Neural progenitor cell (in vitro differentiated cells): ENCODE measurements around the gene CHRNA9.

ENCODE experiments used
- EZH2 ChIP-seq: fragments of 200-600 bp; sonication (generic); IDR thresholded peaks from 2 replicates; pipeline ENCODE4 v1.6.1; 2017; ENCODE audit warnings: antibody characterized with exemption, mild to moderate bottlenecking, moderate library complexity
- TF ChIP-seq, protein P1 (sequence below): fragments of 200-600 bp; sonication (generic); IDR thresholded peaks from 2 replicates; pipeline ENCODE4 v1.5.1; 2017; ENCODE audit warnings: antibody characterized with exemption, mild to moderate bottlenecking

DNA sequence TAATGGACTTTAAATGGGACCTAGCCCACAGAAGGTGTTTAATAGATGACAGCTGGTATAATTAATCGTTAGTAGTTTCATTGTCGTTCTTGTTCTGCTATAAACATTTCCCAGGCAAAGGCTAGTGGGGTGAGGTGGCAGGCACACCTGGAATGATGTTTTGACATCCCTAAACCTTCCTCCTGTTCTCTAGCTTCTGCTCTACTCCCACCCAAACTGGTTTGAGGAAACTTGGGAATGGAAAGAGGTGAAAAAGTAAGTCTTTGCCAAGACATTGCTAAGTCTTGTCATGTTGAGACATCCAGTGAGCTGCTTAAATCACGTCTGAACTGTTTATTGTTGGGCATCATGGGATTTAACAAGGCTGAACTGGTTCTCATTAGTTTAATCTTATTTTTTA lies 37.5 kb downstream of the CHRNA9 start:
- TF ChIP-seq, protein P1, sequence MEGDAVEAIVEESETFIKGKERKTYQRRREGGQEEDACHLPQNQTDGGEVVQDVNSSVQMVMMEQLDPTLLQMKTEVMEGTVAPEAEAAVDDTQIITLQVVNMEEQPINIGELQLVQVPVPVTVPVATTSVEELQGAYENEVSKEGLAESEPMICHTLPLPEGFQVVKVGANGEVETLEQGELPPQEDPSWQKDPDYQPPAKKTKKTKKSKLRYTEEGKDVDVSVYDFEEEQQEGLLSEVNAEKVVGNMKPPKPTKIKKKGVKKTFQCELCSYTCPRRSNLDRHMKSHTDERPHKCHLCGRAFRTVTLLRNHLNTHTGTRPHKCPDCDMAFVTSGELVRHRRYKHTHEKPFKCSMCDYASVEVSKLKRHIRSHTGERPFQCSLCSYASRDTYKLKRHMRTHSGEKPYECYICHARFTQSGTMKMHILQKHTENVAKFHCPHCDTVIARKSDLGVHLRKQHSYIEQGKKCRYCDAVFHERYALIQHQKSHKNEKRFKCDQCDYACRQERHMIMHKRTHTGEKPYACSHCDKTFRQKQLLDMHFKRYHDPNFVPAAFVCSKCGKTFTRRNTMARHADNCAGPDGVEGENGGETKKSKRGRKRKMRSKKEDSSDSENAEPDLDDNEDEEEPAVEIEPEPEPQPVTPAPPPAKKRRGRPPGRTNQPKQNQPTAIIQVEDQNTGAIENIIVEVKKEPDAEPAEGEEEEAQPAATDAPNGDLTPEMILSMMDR = no peak
- TF ChIP-seq EZH2 = no peak
